ENCODE measurements around the gene SCMH1.

DNA sequence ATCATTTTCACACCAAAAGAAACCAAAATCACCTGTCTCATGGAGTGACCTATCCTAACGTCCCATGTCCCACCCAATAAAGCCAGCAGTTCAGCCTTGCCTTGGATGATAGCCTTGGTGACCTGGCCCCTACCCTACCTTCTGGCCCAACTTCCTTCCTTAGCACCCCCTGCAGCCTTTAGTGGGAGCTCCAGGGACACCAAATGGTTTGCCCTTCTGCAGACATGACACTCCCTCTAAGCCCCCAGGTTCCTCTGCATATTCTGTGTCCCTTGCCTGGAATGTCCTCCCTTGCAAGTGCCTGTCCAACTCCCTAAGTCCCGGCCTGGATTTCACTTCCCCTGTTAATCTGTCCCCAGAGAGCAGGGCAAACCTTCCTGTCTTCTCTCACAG, 222.8 kb downstream of the SCMH1 start:
- no peak for TF ChIP-seq EZH2 (IDR thresholded peaks at IDR 0.05; ENCODE audit: borderline replicate concordance)
- TF ChIP-seq, protein P1, sequence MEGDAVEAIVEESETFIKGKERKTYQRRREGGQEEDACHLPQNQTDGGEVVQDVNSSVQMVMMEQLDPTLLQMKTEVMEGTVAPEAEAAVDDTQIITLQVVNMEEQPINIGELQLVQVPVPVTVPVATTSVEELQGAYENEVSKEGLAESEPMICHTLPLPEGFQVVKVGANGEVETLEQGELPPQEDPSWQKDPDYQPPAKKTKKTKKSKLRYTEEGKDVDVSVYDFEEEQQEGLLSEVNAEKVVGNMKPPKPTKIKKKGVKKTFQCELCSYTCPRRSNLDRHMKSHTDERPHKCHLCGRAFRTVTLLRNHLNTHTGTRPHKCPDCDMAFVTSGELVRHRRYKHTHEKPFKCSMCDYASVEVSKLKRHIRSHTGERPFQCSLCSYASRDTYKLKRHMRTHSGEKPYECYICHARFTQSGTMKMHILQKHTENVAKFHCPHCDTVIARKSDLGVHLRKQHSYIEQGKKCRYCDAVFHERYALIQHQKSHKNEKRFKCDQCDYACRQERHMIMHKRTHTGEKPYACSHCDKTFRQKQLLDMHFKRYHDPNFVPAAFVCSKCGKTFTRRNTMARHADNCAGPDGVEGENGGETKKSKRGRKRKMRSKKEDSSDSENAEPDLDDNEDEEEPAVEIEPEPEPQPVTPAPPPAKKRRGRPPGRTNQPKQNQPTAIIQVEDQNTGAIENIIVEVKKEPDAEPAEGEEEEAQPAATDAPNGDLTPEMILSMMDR (IDR thresholded peaks at IDR 0.05; ENCODE audit: poor library complexity), result no peak

Data from hepatocyte (in vitro differentiated cells).